Adrenal gland (tissue), 5 donors: ENCODE data around the gene CDC6.

Source experiments
- POLR2A ChIP-seq, 2 donors: fragments of 450-650 bp; IDR thresholded peaks; one replicate each; pipeline ENCODE4 v1.6.1; 2017; ENCODE audit warnings: antibody characterized with exemption in 2 of 2, mild to moderate bottlenecking in 2 of 2, moderate library complexity in 1 of 2
- TF ChIP-seq, protein P1 (sequence below), 6 experiments: fragments of 450-650 bp in 4 of 6; fragments of 200-600 bp in 2 of 6; sonication (generic) in 1 of 6; IDR thresholded peaks; 1 replicate in 5 of 6; 2 replicates in 1 of 6; pipeline versions ENCODE4 v1.5.1 to v1.8.0; 2016 to 2021; ENCODE audit warnings: antibody characterized with exemption in 6 of 6, mild to moderate bottlenecking in 2 of 6, moderate library complexity in 1 of 6
- donor health status: DM: no; HTN: no; CAD: no.

DNA sequence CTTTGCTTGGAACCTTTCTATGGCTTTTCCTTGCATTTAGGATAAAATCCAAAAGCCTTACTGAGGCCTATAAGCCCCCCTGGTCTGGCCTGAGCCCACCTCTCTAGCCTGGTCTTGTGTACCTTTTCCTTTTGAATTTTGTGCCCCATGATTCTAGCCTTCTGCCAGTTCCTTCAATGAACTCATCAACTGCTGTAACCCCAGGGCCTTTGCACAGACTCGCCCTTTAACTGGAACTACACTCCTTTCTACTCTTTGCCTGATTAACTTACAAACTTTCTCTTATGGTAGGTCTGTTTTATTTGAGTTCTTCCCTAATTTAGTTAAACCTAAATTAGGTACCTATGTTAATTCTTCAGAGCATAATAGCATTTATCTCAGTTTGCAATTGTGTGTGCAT lies 52.6 kb downstream of the CDC6 start:
- TF ChIP-seq POLR2A (IDR thresholded peaks at IDR 0.05): no peak
- TF ChIP-seq, protein P1, sequence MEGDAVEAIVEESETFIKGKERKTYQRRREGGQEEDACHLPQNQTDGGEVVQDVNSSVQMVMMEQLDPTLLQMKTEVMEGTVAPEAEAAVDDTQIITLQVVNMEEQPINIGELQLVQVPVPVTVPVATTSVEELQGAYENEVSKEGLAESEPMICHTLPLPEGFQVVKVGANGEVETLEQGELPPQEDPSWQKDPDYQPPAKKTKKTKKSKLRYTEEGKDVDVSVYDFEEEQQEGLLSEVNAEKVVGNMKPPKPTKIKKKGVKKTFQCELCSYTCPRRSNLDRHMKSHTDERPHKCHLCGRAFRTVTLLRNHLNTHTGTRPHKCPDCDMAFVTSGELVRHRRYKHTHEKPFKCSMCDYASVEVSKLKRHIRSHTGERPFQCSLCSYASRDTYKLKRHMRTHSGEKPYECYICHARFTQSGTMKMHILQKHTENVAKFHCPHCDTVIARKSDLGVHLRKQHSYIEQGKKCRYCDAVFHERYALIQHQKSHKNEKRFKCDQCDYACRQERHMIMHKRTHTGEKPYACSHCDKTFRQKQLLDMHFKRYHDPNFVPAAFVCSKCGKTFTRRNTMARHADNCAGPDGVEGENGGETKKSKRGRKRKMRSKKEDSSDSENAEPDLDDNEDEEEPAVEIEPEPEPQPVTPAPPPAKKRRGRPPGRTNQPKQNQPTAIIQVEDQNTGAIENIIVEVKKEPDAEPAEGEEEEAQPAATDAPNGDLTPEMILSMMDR (IDR thresholded peaks at IDR 0.05): no peak
